GM20000 (cell line): ENCODE measurements around the gene TBR1.

Source experiments
- DNase-seq: peaks from one replicate; pipeline ENCODE4 v3.0.0; 2012; ENCODE audit warnings: low spot score
- TF ChIP-seq, protein P1 (sequence below): IDR thresholded peaks from 2 replicates; pipeline ENCODE4 v1.5.1; 2012; ENCODE audit warnings: mild to moderate bottlenecking, control low read depth; ENCODE audit errors: extremely low read depth, missing control alignments

The TBR1 gene

DNA sequence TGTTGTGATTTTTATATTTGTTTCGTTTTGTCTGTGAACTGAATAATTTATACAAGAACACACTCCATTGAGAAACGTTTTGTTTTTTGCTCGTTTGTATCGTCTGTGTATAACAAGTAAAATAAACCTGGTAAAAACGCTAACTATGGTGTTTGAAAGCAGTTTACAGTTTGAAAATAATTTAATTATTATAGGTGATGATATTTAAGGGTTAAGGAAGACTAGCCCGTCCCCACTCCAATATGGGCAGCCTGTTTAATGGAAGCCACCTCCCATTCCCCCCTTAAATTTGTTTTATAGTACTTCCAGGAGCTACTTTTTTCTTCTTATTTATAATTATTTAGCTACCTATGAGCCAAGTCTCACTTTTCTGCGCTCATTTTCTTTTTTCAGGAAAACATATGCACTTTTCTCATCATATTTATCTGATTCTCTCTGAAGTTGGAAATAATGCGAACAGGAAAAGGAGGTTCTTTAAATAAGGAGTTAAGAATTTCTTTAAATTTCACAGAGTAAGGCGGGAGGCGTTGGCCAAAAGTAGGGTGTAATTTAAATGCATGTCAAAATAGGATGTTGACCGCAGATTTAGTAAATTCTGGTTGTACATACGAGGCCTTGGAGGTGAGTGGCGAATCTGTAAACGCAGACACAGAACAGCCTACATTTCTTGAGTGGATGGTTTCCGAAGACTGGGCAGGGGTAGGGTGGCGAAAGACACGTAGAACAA, 9.8 kb downstream of the TBR1 start:
- TF ChIP-seq, protein P1, sequence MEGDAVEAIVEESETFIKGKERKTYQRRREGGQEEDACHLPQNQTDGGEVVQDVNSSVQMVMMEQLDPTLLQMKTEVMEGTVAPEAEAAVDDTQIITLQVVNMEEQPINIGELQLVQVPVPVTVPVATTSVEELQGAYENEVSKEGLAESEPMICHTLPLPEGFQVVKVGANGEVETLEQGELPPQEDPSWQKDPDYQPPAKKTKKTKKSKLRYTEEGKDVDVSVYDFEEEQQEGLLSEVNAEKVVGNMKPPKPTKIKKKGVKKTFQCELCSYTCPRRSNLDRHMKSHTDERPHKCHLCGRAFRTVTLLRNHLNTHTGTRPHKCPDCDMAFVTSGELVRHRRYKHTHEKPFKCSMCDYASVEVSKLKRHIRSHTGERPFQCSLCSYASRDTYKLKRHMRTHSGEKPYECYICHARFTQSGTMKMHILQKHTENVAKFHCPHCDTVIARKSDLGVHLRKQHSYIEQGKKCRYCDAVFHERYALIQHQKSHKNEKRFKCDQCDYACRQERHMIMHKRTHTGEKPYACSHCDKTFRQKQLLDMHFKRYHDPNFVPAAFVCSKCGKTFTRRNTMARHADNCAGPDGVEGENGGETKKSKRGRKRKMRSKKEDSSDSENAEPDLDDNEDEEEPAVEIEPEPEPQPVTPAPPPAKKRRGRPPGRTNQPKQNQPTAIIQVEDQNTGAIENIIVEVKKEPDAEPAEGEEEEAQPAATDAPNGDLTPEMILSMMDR = no peak
- DNase-seq = no peak

DNA sequence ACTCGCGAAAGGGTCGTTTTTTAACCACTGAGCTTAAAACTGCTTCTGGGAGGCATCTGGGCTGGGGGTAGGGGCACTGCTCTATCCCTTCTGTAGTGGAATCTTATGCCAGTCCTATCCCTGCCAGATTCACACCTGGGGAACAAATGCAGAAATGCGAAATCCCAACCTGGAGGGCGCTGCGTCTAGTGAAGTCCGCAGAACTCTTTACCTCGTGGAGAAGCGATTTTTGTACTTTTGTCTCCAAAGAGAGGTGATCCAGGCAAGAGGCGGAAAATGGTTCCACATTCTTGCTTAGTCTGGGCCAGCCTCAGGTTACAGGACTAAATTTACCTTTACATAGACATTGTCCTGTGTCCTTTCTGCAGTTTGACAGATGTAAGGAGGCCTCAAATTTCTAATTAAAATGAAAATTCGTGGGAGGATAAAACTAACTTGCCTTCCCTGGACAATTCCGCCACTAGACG, 10.4 kb downstream of the TBR1 start:
- peak; percentile 61 for DNase-seq
- TF ChIP-seq, protein P1 = peak; percentile 36

DNA sequence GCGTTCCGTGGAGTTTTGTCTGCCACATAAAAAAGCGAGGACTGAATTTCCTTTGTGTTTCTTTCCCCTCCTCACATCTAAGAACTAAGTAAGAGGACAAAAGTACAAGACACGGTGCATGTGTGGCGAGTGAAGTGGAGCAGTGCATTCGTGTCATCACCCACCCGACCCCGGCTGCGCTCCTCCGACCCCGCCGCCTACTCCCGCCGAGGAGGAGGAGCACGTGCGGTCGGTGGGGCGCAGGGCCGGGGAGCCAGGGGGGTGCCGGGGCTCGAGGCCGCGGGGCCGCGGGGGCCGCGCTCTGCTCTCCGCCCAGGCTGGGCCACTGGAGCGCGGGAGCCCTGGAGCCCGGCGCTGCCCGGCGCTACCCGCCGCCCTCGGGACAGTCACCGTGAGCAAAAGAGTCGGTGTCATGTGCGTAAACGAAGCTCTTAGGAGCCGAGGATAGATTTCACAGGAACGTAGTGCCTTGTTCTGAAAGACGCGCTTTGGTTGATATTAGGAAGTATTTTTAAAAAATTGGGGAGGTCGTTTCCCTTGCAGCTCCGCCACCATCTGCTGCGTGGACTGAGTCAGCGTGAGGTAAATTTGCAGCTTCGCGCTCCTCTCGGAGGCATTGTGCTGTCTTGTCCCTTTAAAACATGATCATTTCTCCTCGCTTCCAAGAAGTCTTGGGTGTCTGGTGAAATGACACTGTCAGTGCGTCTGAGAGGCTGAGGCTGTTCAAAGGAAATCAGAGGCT, 11.0 kb downstream of the TBR1 start:
- no peak for DNase-seq
- TF ChIP-seq, protein P1 = no peak

DNA sequence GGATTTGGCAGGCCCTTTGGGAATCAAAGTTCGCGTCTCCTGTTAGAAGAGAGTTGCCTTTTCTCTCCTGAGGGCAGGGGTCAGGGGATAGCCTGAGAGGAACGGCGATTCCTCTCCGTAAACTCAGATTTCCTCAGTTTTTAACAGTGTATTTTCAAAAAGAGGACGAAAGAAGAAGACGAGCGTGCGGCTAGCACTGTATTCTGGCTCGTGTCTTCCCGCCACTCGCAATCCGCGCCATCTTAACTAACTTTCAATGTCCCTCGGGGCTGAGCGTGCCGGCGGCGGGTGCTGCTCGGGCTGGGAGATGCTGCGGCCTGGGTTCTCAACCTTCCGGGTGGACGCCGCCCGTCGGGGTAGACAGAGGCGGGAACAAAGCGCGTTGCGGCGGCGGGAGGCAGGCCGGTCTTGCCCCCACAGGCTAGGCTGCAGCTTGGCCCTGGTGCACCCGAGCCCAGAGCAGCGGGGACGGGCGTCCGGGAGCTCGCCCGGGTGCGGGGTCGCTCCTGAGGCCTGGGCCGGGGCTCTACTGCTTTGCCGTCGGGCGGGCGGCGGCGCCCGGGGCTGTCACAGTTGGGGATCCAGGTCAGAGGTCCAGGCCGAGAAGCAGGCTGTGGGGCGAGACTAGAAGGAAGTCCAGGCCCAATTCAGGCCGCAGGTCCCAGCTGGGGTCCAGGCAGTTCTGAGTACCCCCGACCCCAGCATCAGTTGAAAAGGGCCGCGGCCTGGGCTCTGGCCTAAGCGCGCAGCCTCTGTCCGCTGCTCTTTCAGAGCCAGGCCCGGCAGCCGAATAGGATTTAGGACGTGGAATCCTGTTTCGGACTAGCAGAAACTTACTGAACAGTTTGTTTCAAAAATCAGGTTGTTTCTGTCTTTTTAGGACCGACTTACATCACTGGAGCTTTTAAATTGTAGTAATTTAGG, 11.8 kb downstream of the TBR1 start:
- TF ChIP-seq, protein P1 = no peak
- DNase-seq = peak; percentile 45

DNA sequence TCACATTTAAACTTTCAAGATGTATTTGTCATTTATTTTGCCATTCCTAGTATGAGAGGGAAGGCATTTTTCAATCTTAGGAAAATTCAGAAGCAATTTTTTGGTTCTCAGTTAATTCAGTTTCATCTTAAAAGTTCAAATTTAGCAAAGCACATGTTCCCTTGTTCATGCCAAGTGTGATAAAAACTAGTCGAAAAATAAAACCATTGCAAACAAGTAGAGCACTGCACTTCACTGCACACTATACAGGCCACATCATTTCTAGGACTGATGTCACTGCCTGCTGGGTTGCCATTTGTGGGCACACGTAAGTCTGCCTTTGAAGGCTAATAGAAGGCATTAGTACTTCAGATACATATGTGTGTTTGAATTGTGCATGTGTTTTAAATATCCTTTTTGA, 14.3 kb downstream of the TBR1 start:
- TF ChIP-seq, protein P1 = no peak
- DNase-seq = no peak

DNA sequence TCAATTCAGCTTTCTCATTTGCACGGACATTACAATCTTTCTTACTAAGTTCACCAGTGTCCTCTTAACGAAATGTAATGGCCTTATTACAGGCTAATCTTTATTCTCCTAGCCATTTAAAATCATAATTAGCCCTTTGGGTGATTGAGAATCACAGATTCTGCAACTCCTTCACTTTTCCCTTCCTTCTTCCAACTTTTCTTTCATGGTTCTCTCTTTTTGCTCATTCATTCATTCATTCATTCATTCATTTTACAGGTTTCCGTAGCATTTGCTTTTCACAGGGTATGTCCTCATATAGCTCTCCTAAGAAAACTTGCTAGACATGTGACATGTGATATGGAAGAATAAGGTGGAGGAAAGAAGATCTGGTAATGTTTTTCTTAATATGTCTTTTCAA, 16.0 kb downstream of the TBR1 start:
- TF ChIP-seq, protein P1 = no peak
- DNase-seq = no peak
